ENCODE data around the gene LRRC38.

- TF ChIP-seq EZH2 (IDR thresholded peaks at IDR 0.05; ENCODE audit: low read depth) (no peak), CTCF (conservative IDR thresholded peaks at IDR 0.05) (no peak)
Observed at GRCh38 chr1:13516606-13517005, 2.8 kb upstream of the LRRC38 start.

Measured in PC-9 (cell line).